Gastrocnemius medialis (tissue), 4 donors: ENCODE results near the gene CLIP2. TPM values are rescaled to one million over a fixed set of nuclear protein-coding genes. Genes with fewer than 3 reads are reported as not detected.
"Not testable (repeated sequence)": the region's sequence is repeated elsewhere in the genome, so short reads cannot be mapped to it uniquely, and the experiment has no call there.

ENCODE experiments used
- ATAC-seq, 2 donors: fragments of 150-250 bp; one replicate each; pipeline ENCODE4 v1.9.1; 2016
- DNase-seq, 2 donors: peaks; one replicate each; pipeline ENCODE4 v3.0.0-alpha.2; 2019
- H3K27ac ChIP-seq, 4 donors: fragments of 200-600 bp; sonication (generic); 1 replicate in 1 of 4; 2 replicates in 3 of 4; pipeline ENCODE4 v1.5.1; 2016 to 2018; ENCODE audit warnings: mild to moderate bottlenecking in 2 of 4, moderate library complexity in 1 of 4
- H3K27me3 ChIP-seq, 3 donors: fragments of 200-600 bp; sonication (generic) in 2 of 3; 1 replicate in 1 of 3; 2 replicates in 2 of 3; pipeline versions ENCODE4 v1.5.1 to v1.6.0; 2016 to 2019; ENCODE audit warnings: mild to moderate bottlenecking in 1 of 3, moderate library complexity in 1 of 3
- H3K36me3 ChIP-seq, 2 donors: fragments of 200-600 bp; sonication (generic) in 1 of 2; one replicate each; pipeline ENCODE4 v1.5.1; 2017 to 2018
- H3K4me1 ChIP-seq, 2 donors: fragments of 200-600 bp; sonication (generic) in 1 of 2; one replicate each; pipeline ENCODE4 v1.5.1; 2016 to 2017; ENCODE audit warnings: mild to moderate bottlenecking in 2 of 2
- H3K4me3 ChIP-seq, 4 donors: fragments of 200-600 bp; sonication (generic) in 3 of 4; 1 replicate in 1 of 4; 2 replicates in 3 of 4; pipeline ENCODE4 v1.5.1; 2016 to 2019; ENCODE audit warnings: mild to moderate bottlenecking in 2 of 4
- H3K9me3 ChIP-seq, 3 donors: fragments of 200-600 bp; sonication (generic) in 2 of 3; 1 replicate in 1 of 3; 2 replicates in 2 of 3; pipeline ENCODE4 v1.5.1; 2016 to 2019
- CTCF ChIP-seq, 5 experiments: fragments of 450-650 bp in 3 of 5; fragments of 200-600 bp in 2 of 5; sonication (generic) in 2 of 5; IDR thresholded peaks in 4 of 5; conservative IDR thresholded peaks in 1 of 5; 1 replicate in 4 of 5; 2 replicates in 1 of 5; pipeline ENCODE4 v1.5.1; 2016 to 2019; ENCODE audit warnings: antibody characterized with exemption in 5 of 5, mild to moderate bottlenecking in 3 of 5, moderate library complexity in 3 of 5
- POLR2A ChIP-seq, 2 donors: fragments of 450-650 bp; IDR thresholded peaks; one replicate each; pipeline ENCODE4 v1.6.1; 2017; ENCODE audit warnings: antibody characterized with exemption in 2 of 2, mild to moderate bottlenecking in 2 of 2, moderate library complexity in 2 of 2
- in situ Hi-C, 4 donors: fragments of 200-750 bp; cut with MboI; loops; one replicate each; pipeline versions ENCODE4 v1.15.0 to v1.8.0; 2017; ENCODE audit warnings: low sequenced_read_pairs in 4 of 4
- intact Hi-C: fragments of 100-400 bp; cut with DNase I; formaldehyde crosslinking; loops from one replicate; pipeline ENCODE4 v1.15.1; 2023; ENCODE audit warnings: low total_unique reads
- total RNA-seq, 4 donors: library from RNA; depleted of rRNA; stranded (reverse); fragments of >200 nt; gene quantifications; one replicate each; pipeline versions ENCODE4 v1.1.0 to v1.2.3, GENCODE V29; 2016

CLIP2 gene
- total RNA-seq, 4 donors from 2014 or later: 2.0 to 10.0 (median 4.2) TPM

- DNase-seq (no peak), ATAC-seq (no peak)
- no peaks in the 10 kb centered on the region for H3K27me3 ChIP-seq
- TF ChIP-seq CTCF (IDR thresholded peaks at IDR 0.05 in 4 of 5, conservative IDR thresholded peaks at IDR 0.05 in 1 of 5): no peak
- TF ChIP-seq POLR2A (IDR thresholded peaks at IDR 0.05): no peak
- intact Hi-C loops (no loop called here), in situ Hi-C loops (loop anchor here in 2 of 4 donors (10.0 to 25.0 kb wide), 2 partner anchors 140 to 613 kb away; no protein-coding TSS in a partner anchor)
- H3K36me3 ChIP-seq: no peaks in the 10 kb centered on the region
- H3K4me3 ChIP-seq: no peak overlapping the region
- peaks cover 0 to 6% of the 10 kb centered on the region in 2 donors for H3K4me1 ChIP-seq
- H3K9me3 ChIP-seq: no peaks in the 10 kb centered on the region
- H3K27ac ChIP-seq: no peak overlapping the region
Measured at GRCh38 chr7:74424291-74424880, 135.2 kb downstream of the CLIP2 start.

- DNase-seq: no peak
- no peak for ATAC-seq
- Histone ChIP-seq H3K4me1 (peaks cover 3 to 25% of the 10 kb centered on the region in 2 donors), H3K9me3 (no peaks in the 10 kb centered on the region), H3K36me3 (no peaks in the 10 kb centered on the region), H3K27me3 (no peaks in the 10 kb centered on the region), H3K4me3 (no peak overlapping the region), H3K27ac (peak overlapping the region in 1 of 4 donors; percentile 88)
- in situ Hi-C loops: loop anchor here in 3 of 4 donors (10.0 to 25.0 kb wide), 3 partner anchors 109 to 609 kb away; no protein-coding TSS in a partner anchor
- no peak for TF ChIP-seq CTCF (IDR thresholded peaks at IDR 0.05 in 4 of 5, conservative IDR thresholded peaks at IDR 0.05 in 1 of 5)
- TF ChIP-seq POLR2A (IDR thresholded peaks at IDR 0.05): no peak
- intact Hi-C loops: loop anchor here (5.0 kb wide), 1 partner anchor 124 kb away; no protein-coding TSS in a partner anchor
Measured at GRCh38 chr7:74428023-74428422, 138.8 kb downstream of the CLIP2 start.

- intact Hi-C loops (loop anchor here (5.0 kb wide), 1 partner anchor 123 kb away; no protein-coding TSS in a partner anchor), in situ Hi-C loops (loop anchor here in 3 of 4 donors (10.0 to 25.0 kb wide), 3 partner anchors 108 to 608 kb away; no protein-coding TSS in a partner anchor)
- ATAC-seq: peak; percentile 34 to 60
Measured at GRCh38 chr7:74429153-74429747, 140.0 kb downstream of the CLIP2 start.

GRCh38 chr7:74430409-74430808 lies 141.2 kb downstream of the CLIP2 start:
- Histone ChIP-seq H3K27ac (peak overlapping the region; percentile 76 to 88 (median 85)), H3K4me1 (peaks cover 3 to 25% of the 10 kb centered on the region in 2 donors)
- intact Hi-C loops, H3K36me3 ChIP-seq, ATAC-seq, DNase-seq, H3K4me3 ChIP-seq, H3K9me3 ChIP-seq, H3K27me3 ChIP-seq: not testable (repeated sequence)
- in situ Hi-C loops: loop anchor here in 1 of 4 donors (25.0 kb wide), 2 partner anchors 107 to 607 kb away; no protein-coding TSS in a partner anchor

More at GRCh38 chr7:74429153-74429747, 140.0 kb downstream of the CLIP2 start:
- Histone ChIP-seq H3K4me1 (peaks cover 3 to 25% of the 10 kb centered on the region in 2 donors), H3K4me3 (no peak overlapping the region), H3K27me3 (no peaks in the 10 kb centered on the region), H3K36me3 (no peaks in the 10 kb centered on the region), H3K9me3 (no peaks in the 10 kb centered on the region), H3K27ac (peak overlapping the region in 2 of 4 donors; percentile 85 to 88)
- no peak for TF ChIP-seq CTCF (IDR thresholded peaks at IDR 0.05 in 4 of 5, conservative IDR thresholded peaks at IDR 0.05 in 1 of 5)
- TF ChIP-seq POLR2A (IDR thresholded peaks at IDR 0.05): peak in 1 of 2 donors; percentile 10
- DNase-seq: no peak

- Histone ChIP-seq H3K27ac (peak overlapping the region; percentile 76 to 88 (median 85)), H3K4me1 (peaks cover 3 to 25% of the 10 kb centered on the region in 2 donors), H3K4me3 (no peak overlapping the region), H3K9me3 (no peaks in the 10 kb centered on the region), H3K36me3 (no peaks in the 10 kb centered on the region), H3K27me3 (no peaks in the 10 kb centered on the region)
- TF ChIP-seq CTCF (IDR thresholded peaks at IDR 0.05 in 4 of 5, conservative IDR thresholded peaks at IDR 0.05 in 1 of 5) (no peak), POLR2A (IDR thresholded peaks at IDR 0.05) (no peak)
- in situ Hi-C loops (loop anchor here in 1 of 4 donors (25.0 kb wide), 2 partner anchors 106 to 606 kb away; no protein-coding TSS in a partner anchor), intact Hi-C loops (loop anchor here (1.0 kb wide), 1 partner anchor 49 kb away; no protein-coding TSS in a partner anchor)
- DNase-seq: peak; percentile 19 to 59
- peak; percentile 79 for ATAC-seq
Measured at GRCh38 chr7:74430961-74431466, 141.8 kb downstream of the CLIP2 start.

- in situ Hi-C loops: loop anchor here in 1 of 4 donors (25.0 kb wide), 2 partner anchors 100 to 600 kb away; no protein-coding TSS in a partner anchor
- H3K9me3 ChIP-seq, intact Hi-C loops, H3K27ac ChIP-seq, DNase-seq, H3K27me3 ChIP-seq, H3K4me1 ChIP-seq, ATAC-seq, H3K36me3 ChIP-seq, H3K4me3 ChIP-seq: not testable (repeated sequence)
Measured at GRCh38 chr7:74437291-74437571, 148.0 kb downstream of the CLIP2 start.
